ENCODE results near the gene OR2S2.

The OR2S2 gene

DNA sequence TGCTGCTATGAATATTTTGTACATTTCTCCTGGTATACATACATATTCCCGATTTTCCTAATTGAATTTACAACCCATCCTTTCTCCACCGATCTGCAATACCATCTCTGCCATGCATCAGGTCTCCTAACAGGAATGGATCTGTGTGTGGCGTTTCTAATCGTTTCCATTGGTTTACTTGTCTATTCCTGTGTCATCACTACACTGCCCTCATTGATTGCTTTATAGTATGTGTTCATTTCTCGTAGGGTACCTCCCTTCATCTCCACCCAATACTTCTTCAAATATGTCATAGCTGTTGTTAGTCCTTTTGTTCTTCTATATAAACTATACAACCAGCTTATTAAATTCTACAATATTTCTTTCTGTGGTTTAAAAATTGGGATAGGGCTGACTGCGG is 7.1 kb upstream of the OR2S2 start:
- in situ Hi-C loops (cut with HindIII; ENCODE audit: low sequenced_read_pairs) = no loop called here

DNA sequence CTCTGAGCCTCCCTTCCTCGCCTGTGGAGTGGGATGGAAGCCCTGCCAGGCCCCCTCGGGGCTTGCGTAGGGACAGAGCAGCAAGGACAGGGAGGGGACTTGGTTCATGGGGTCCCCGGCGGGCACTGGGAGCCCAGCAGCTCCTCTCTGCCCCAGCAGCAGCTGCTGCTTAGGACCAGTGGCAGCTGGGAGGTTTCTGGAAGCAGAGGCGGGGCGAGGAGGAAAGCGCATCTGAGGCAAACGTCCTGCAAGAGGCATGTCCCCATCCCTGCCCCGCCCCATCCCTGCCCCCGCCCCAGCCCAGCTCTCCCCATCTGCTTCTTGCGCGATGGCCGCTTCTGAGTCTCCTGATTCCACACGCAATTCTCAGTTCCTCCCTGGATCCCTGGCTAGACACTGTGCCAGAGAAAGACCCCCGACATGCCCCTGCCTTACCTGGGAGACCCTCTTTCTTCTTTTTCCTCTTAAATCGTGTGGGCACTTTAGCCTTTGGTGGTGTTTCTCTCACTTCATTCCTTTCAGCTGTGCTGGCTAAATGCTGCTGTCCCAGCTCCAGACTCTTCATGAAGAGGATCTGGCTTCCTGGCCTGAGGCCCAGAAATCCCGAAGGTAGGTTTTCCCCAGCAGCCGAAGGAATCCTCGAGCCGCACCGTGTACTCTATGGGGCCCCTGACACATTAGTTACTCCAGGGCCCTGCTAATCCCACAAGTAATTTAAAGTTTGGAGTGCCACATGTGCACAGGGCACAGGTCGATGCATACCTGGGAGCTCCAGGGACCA is 4.4 kb upstream of the OR2S2 start:
- in situ Hi-C loops (cut with HindIII; ENCODE audit: low sequenced_read_pairs) = no loop called here

GRCh38 chr9:35960039-35960655 is 2.2 kb upstream of the OR2S2 start:
- in situ Hi-C loops (cut with HindIII; ENCODE audit: low sequenced_read_pairs) = no loop called here

DNA sequence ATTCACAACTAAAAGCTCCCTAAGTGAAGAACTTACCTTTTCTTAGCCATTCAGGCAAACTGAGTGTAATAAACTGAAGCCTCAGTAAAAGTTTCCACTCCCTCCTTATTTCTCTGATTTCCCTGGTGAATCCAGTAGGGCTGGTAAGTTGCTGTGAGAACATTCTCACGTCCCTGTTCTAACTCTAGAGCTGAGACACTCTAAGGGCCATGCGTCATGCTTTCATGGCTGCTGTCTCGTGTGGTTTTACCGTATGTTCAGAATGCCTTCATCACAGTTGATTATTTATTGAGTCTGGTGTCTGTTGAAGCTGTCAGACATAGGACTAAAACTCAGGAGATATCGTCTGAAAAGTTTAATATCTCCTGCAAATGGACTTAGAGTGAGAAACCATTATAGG is 1.3 kb downstream of the OR2S2 start:
- in situ Hi-C loops (cut with HindIII; ENCODE audit: low sequenced_read_pairs) = no loop called here

- in situ Hi-C loops (cut with HindIII; ENCODE audit: low sequenced_read_pairs) = no loop called here
Observed at GRCh38 chr9:35954942-35955546, 2.9 kb downstream of the OR2S2 start.

DNA sequence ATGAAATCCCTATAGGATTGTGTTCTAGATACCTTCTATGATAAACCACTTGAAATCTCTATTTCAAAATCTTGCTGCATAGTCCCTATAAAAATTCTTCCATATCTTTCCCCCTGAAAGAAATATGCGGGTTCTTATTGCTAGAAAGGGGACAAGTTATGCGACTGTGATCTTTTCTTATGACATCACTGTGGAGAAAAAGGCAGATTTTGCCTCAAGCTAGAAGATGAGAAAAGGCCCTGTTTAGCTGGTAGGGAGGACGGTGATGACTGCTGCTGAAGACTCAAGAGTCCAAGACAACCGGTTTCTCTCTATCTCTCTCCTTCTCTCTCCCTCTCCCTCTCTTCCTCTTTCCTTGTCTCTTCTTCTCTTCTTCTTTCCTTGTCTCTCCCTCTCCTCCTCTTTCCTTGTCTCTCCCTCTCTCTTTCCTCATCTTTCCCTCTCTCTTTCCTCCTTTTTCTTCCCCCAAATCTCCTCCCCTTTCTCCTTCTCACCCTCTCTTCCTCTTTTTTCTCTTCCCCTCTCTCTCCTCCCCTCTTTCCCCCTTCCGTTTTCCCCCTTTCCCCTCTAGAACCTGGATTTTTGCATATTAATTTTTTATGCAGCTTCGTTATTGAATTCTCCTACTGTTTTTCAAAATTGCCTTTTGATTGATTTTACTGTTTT is 5.3 kb downstream of the OR2S2 start:
- in situ Hi-C loops (cut with HindIII; ENCODE audit: low sequenced_read_pairs) = no loop called here

- in situ Hi-C loops (cut with HindIII; ENCODE audit: low sequenced_read_pairs) = no loop called here
Observed at GRCh38 chr9:35951736-35952135, 6.2 kb downstream of the OR2S2 start.

GRCh38 chr9:35948901-35949318 is 9.0 kb downstream of the OR2S2 start:
- in situ Hi-C loops (cut with HindIII; ENCODE audit: low sequenced_read_pairs) = no loop called here

DNA sequence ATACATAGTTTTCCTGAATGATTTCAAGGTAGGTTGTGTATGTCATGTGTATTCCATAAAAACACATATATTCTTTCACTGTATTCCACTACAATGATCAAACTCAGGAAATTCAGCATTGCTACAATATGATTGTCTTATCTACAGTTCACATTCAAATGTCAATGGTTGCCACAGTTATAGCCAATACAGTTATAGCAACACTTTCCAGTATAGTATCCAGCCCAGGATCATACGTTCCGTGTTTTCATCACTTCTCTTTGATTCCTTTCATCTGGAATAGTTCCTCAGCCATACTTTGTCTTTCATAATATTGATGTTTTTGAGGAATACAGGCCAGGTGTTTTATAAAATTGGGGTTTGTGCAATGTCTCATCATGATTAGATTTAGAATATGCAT is 9.5 kb downstream of the OR2S2 start:
- in situ Hi-C loops (cut with HindIII; ENCODE audit: low sequenced_read_pairs) = no loop called here

DNA sequence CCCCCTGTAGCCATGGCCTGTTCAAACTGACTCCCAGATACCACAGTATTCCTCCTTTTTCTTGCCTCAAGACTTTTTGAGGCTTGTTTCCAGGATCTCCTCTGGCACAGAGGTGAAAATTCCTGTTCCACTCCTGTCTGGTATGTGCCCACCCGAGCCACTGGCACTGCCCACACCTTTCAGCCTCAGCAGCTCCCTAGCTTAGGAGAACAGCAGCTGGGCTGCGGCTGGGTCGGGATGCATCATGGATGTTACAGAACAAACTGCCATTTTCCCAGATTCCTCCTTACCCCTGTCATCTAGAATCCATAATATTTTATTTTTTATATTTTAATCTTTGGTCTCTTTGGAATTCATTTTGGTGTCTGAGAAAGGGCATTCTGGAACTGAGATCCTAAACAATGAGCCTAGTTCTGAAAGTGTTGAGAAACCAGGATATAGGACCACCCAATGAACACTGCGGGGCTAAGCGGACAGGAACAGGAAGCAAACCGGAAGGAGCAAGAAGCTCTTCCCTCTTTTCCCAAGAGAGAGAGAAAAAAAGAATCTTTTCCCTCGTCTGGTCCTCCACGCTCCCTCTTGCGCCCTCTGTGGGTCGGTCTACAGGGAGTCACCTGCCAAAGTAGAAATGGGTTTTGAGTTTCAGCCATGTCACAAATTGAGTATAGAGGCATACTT is 12.5 kb downstream of the OR2S2 start:
- in situ Hi-C loops (cut with HindIII; ENCODE audit: low sequenced_read_pairs) = no loop called here

- in situ Hi-C loops (cut with HindIII; ENCODE audit: low sequenced_read_pairs) = no loop called here
Observed at GRCh38 chr9:35944841-35945240, 13.1 kb downstream of the OR2S2 start.

DNA sequence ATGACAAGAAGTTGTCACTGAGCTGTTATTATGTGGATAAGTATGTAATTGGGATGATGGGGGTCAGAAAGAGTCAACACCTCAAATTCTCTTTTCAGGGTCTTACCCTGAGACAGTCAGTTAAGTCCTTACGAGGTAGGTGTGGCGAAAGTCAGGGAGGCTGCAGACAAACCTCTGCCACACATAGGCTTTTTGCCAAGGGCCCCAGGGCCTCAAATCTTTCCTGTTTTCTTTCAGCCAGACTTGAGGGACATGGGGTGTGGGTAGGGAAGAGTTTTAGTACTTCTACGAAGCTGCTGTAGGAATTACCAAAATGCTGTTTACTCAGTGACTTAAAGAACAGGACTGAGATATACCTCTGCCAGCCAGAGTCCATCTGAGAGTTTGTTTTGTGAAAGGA is 13.8 kb downstream of the OR2S2 start:
- in situ Hi-C loops (cut with HindIII; ENCODE audit: low sequenced_read_pairs) = no loop called here

GRCh38 chr9:35942286-35942685 is 15.7 kb downstream of the OR2S2 start:
- in situ Hi-C loops (cut with HindIII; ENCODE audit: low sequenced_read_pairs) = no loop called here

GRCh38 chr9:35940458-35941407 is 17.2 kb downstream of the OR2S2 start:
- in situ Hi-C loops (cut with HindIII; ENCODE audit: low sequenced_read_pairs) = no loop called here

- in situ Hi-C loops (cut with HindIII; ENCODE audit: low sequenced_read_pairs) = no loop called here
Observed at GRCh38 chr9:35939679-35940250, 18.2 kb downstream of the OR2S2 start.

DNA sequence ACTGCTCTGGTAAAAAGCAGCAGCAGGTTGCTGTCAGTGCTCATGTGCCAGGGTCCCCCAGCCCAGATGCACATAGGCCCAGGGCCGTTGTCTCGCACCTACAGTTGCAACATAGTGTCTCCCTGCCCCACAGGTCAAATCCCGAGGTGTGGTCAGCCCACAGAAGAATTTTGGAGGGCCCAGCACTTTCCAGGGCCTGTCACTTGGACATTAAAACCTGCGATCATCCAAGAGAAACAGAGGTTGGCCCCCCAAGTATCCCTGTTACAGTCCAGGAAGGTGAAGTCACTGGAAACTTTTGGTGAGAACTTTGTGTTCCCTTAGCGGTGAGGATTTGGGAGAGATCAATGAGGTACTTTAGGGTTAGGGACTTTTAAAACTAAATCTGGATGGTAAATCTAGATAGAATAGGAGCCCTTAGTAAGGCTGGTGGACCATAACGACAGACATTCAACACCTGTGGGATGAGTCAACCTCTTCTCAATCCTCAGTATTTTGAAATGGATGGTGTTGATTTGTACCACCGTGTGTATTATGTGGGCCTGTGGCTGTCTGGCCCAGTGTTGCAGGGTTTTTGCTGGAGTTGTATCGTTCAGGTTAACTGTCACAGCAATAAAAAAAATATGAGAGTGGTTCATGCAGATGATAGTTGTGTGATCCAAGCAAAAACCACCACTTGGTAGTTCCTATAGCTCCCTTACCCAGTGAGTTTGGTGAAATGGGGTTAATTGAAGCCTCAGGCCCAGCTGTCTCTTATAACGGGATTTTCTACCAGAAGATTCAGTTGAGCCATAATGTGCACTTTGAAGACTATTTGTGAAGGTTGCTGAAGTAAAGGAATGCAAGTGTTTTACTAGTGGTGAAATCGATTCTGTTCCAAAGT is 19.2 kb downstream of the OR2S2 start:
- in situ Hi-C loops (cut with HindIII; ENCODE audit: low sequenced_read_pairs) = no loop called here

GRCh38 chr9:35937227-35937626 is 20.7 kb downstream of the OR2S2 start:
- in situ Hi-C loops (cut with HindIII; ENCODE audit: low sequenced_read_pairs) = no loop called here

DNA sequence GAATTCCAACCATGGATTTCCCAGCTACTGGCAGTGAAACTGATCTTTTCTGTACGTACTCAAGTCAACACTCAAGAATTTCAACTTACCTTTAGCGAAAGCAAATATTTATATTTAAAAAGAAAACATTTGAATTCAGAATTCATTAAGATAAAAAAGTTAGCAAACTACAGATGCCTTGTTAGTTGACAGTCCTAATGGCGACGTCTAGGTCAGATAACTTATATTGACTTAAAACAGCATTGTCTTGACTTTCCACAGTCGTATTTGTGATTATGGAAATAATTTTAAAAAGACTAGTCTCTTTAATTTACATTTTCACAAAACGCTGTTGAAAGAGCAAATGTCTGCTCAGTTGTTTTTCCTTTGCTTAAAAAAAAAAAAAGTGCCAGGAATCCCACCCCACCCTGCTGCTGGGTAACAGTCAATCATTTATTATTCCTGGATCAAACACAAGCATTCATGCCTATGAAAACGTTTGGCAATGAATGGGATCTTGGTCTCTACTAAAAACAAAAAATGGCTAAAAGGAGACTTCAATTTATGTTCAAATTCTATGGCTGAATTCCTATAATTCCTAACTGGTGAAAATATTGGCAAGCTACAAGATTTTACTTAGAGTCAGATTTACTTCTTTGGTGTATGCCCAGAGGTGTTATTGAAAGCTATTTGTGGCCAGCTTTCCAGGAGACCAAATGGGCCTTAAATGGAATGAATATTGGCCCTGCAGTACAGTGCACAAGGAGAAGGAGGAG is 22.0 kb downstream of the OR2S2 start:
- in situ Hi-C loops (cut with HindIII; ENCODE audit: low sequenced_read_pairs) = no loop called here
